B cell (primary cell): ENCODE data around the gene UGT1A9. TPM values are rescaled to one million over a fixed set of nuclear protein-coding genes. Genes with fewer than 3 reads are reported as not detected.

Experiments used
- ATAC-seq: fragments of 200-7000 bp; cut with Tn5 transposase; one replicate; pipeline ENCODE4 v1.10.0; 2021; ENCODE audit warnings: low read depth, mild to moderate bottlenecking, moderate number of reproducible peaks, moderate library complexity
- CTCF ChIA-PET: fragments of 350-600 bp; sonication (Branson Sonifier 250); formaldehyde crosslinking; loops from one replicate; lab custom pipeline; 2021; ENCODE audit warnings: antibody characterized with exemption, inconsistent platforms; lab: Charles Lee
- POLR2A ChIA-PET: fragments of 350-600 bp; sonication (Branson Sonifier 250); formaldehyde crosslinking; loops from one replicate; lab custom pipeline; 2021; ENCODE audit warnings: antibody characterized with exemption; lab: Charles Lee
- DNase-seq: peaks from one replicate; pipeline ENCODE4 v3.0.0; 2013
- H2AFZ ChIP-seq: 2 replicates; pipeline ENCODE4 v1.6.1; 2012; ENCODE audit warnings: mild to moderate bottlenecking, low read depth, low read length; ENCODE audit not compliant: insufficient read depth, poor library complexity, severe bottlenecking
- H3K27ac ChIP-seq, 2 donors: 1 replicate in 1 of 2; 2 replicates in 1 of 2; pipeline ENCODE4 v1.5.1; 2012 to 2013; ENCODE audit warnings: low read length in 2 of 2, mild to moderate bottlenecking in 2 of 2, moderate library complexity in 1 of 2
- H3K27me3 ChIP-seq, 4 experiments: fragments of 200-600 bp in 1 of 4; sonication (generic) in 1 of 4; replicated peaks in 1 of 4; 1 replicate in 2 of 4; 2 replicates in 2 of 4; pipeline versions ENCODE4 v1.6.1 to v1.7.0; 2013 to 2016; ENCODE audit warnings: low read length in 3 of 4, mild to moderate bottlenecking in 2 of 4, mixed read lengths in 1 of 4, moderate library complexity in 1 of 4; ENCODE audit not compliant: insufficient read depth in 4 of 4, control insufficient read depth in 3 of 4; ENCODE audit errors: control extremely low read depth in 1 of 4
- H3K36me3 ChIP-seq, 2 experiments: replicated peaks in 1 of 2; 1 replicate in 1 of 2; 2 replicates in 1 of 2; pipeline versions ENCODE4 v1.6.1 to v1.7.1; 2013; ENCODE audit warnings: low read length in 1 of 2; ENCODE audit not compliant: insufficient read depth in 2 of 2, control insufficient read depth in 1 of 2; ENCODE audit errors: control extremely low read depth in 1 of 2, extremely low read depth in 1 of 2
- H3K4me1 ChIP-seq, 2 donors: fragments of 200-600 bp in 1 of 2; sonication (generic) in 1 of 2; 1 replicate in 1 of 2; 2 replicates in 1 of 2; pipeline versions ENCODE4 v1.5.1 to v1.6.1; 2013 to 2017; ENCODE audit warnings: low read length in 2 of 2; ENCODE audit not compliant: control insufficient read depth in 2 of 2, insufficient read depth in 2 of 2
- H3K4me2 ChIP-seq: replicated peaks from 2 replicates; pipeline ENCODE3; 2012; ENCODE audit warnings: mild to moderate bottlenecking, low read depth, low read length; ENCODE audit not compliant: poor library complexity, severe bottlenecking
- H3K4me3 ChIP-seq, 5 experiments: fragments of 200-600 bp in 1 of 5; sonication (generic) in 1 of 5; 1 replicate in 3 of 5; 2 replicates in 2 of 5; pipeline versions ENCODE4 v1.5.1 to v1.7.0; 2011 to 2016; ENCODE audit warnings: low read length in 4 of 5, mild to moderate bottlenecking in 4 of 5, low read depth in 2 of 5, control low read depth in 1 of 5, moderate library complexity in 1 of 5; ENCODE audit not compliant: insufficient read depth in 1 of 5; ENCODE audit errors: control extremely low read depth in 1 of 5, extremely low read depth in 1 of 5
- H3K79me2 ChIP-seq: fragments of 200-600 bp; sonication (generic); one replicate; pipeline ENCODE4 v1.6.0; 2016; ENCODE audit warnings: low read length; ENCODE audit not compliant: control insufficient read depth, insufficient read depth
- H3K9ac ChIP-seq: fragments of 200-600 bp; sonication (generic); 2 replicates; pipeline ENCODE4 v1.6.1; 2017; ENCODE audit warnings: mild to moderate bottlenecking, low read length, moderate library complexity
- H3K9me3 ChIP-seq, 3 donors: one replicate each; pipeline versions ENCODE4 v1.6.1 to v1.7.1; 2013; ENCODE audit warnings: low read length in 2 of 3; ENCODE audit not compliant: control insufficient read depth in 2 of 3, insufficient read depth in 1 of 3; ENCODE audit errors: control extremely low read depth in 1 of 3
- H4K20me1 ChIP-seq: 2 replicates; pipeline ENCODE4 v1.6.0; 2012; ENCODE audit warnings: mild to moderate bottlenecking, low read length; ENCODE audit not compliant: insufficient read depth, control insufficient read depth, poor library complexity, severe bottlenecking
- H3K27ac Mint-ChIP-seq: one replicate; pipeline ENCODE4 v1.8.0; 2021; ENCODE audit warnings: mixed read lengths
- H3K27me3 Mint-ChIP-seq: one replicate; pipeline ENCODE4 v1.8.0; 2021; ENCODE audit warnings: mixed read lengths
- H3K4me1 Mint-ChIP-seq: one replicate; pipeline ENCODE4 v1.8.0; 2021; ENCODE audit warnings: mixed read lengths
- H3K4me3 Mint-ChIP-seq: one replicate; pipeline ENCODE4 v1.8.0; 2021; ENCODE audit warnings: mixed read lengths
- H3K9me3 Mint-ChIP-seq: one replicate; pipeline ENCODE4 v1.8.0; 2022; ENCODE audit warnings: mixed read lengths; ENCODE audit not compliant: insufficient read depth
- CTCF ChIP-seq: fragments of 200-600 bp; IDR thresholded peaks from one replicate; pipeline ENCODE4 v1.8.0; 2022; ENCODE audit warnings: antibody characterized with exemption, mild to moderate bottlenecking
- EZH2 ChIP-seq: IDR thresholded peaks from 2 replicates; pipeline ENCODE4 v1.6.1; 2012; ENCODE audit warnings: borderline replicate concordance, low read depth, mild to moderate bottlenecking, moderate library complexity, low read length; ENCODE audit not compliant: insufficient read depth, poor library complexity, severe bottlenecking
- WGBS: methylation state at CpG from one replicate; pipeline ENCODE4 v1.1.5; 2013; ENCODE audit warnings: missing lambda C conversion rate; ENCODE audit not compliant: insufficient coverage; 5-methylcytosine and 5-hydroxymethylcytosine counted together
- intact Hi-C: fragments of 100-400 bp; cut with micrococcal nuclease; formaldehyde crosslinking; loops from one replicate; pipeline ENCODE4 v1.10.0; 2022
- polyA plus RNA-seq: library from polyadenylated mRNA; depleted of rRNA; stranded (reverse); fragments of >200 nt; gene quantifications from 2 replicates; pipeline ENCODE4 v1.2.3, GENCODE V29; 2012
- total RNA-seq, 2 donors: library from RNA; stranded (reverse); fragments of 120-200 nt in 1 of 2; gene quantifications; 1 replicate in 1 of 2; 2 replicates in 1 of 2; pipeline versions ENCODE4 v1.2.3 to v1.2.4, GENCODE V29; 2013 to 2022

The UGT1A9 gene
- total and polyA plus RNA-seq, 2 donors (not counting 1 experiment from before 2014, with no cell fraction given), result not detected

GRCh38 chr2:233791151-233791882 lies 119.6 kb downstream of the UGT1A9 start:
- H3K9me3 Mint-ChIP-seq, result peaks cover 1% of the 10 kb centered on the region
- TF ChIP-seq CTCF, result no peak
- no peak for TF ChIP-seq EZH2
- no peak overlapping the region for H3K4me3 ChIP-seq
- peaks cover 0 to 8% (median 0%) of the 10 kb centered on the region in 3 donors for H3K9me3 ChIP-seq
- intact Hi-C loops, result no loop called here
- no peak overlapping the region for H2AFZ ChIP-seq
- H3K27me3 Mint-ChIP-seq, result peaks cover 8% of the 10 kb centered on the region
- H3K27ac ChIP-seq, result no peak overlapping the region
- no peaks in the 10 kb centered on the region for H3K79me2 ChIP-seq
- no peaks in the 10 kb centered on the region for H3K27me3 ChIP-seq
- H3K4me2 ChIP-seq, result no peak overlapping the region
- no peaks in the 10 kb centered on the region for H3K4me1 Mint-ChIP-seq
- no peaks in the 10 kb centered on the region for H3K4me1 ChIP-seq
- POLR2A ChIA-PET, result no interaction called here
- DNase-seq, result no peak
- ATAC-seq, result no peak
- WGBS, result 92% methylated on average over 18 of the region's 18 CpGs
- no peak overlapping the region for H3K4me3 Mint-ChIP-seq
- no peak overlapping the region for H3K27ac Mint-ChIP-seq
- H4K20me1 ChIP-seq, result no peaks in the 10 kb centered on the region
- no peaks in the 10 kb centered on the region for H3K36me3 ChIP-seq
- CTCF ChIA-PET, result no interaction called here
- no peak overlapping the region for H3K9ac ChIP-seq

GRCh38 chr2:233791883-233792329 lies 120.2 kb downstream of the UGT1A9 start:
- Mint-ChIP-seq H3K27me3 (peaks cover 6% of the 10 kb centered on the region), H3K9me3 (peaks cover 2% of the 10 kb centered on the region), H3K27ac (no peak overlapping the region), H3K4me1 (no peaks in the 10 kb centered on the region), H3K4me3 (no peak overlapping the region)
- Histone ChIP-seq H3K27me3 (no peaks in the 10 kb centered on the region), H3K36me3 (no peaks in the 10 kb centered on the region), H3K27ac (no peak overlapping the region), H3K79me2 (no peaks in the 10 kb centered on the region), H3K4me3 (no peak overlapping the region), H2AFZ (no peak overlapping the region), H3K9ac (no peak overlapping the region), H3K9me3 (peaks cover 0 to 8% (median 0%) of the 10 kb centered on the region in 3 donors), H3K4me1 (no peaks in the 10 kb centered on the region), H3K4me2 (no peak overlapping the region), H4K20me1 (no peaks in the 10 kb centered on the region)
- intact Hi-C loops, result no loop called here
- ChIA-PET CTCF (no interaction called here), POLR2A (no interaction called here)
- no peak for DNase-seq
- 78% methylated on average over 9 of the region's 9 CpGs for WGBS
- TF ChIP-seq EZH2 (no peak), CTCF (no peak)
- no peak for ATAC-seq
